Lower lobe of right lung (tissue), 2 donors: ENCODE results near the gene WDR13. TPM values are rescaled to one million over a fixed set of nuclear protein-coding genes. Genes with fewer than 3 reads are reported as not detected.

ENCODE experiments used
- ATAC-seq, 2 donors: fragments of 200-7000 bp; cut with Tn5 transposase; one replicate each; pipeline ENCODE4 v1.9.1; 2020 to 2022; ENCODE audit warnings: mild to moderate bottlenecking in 2 of 2, moderate library complexity in 2 of 2
- DNase-seq: peaks from one replicate; pipeline ENCODE4 v3.0.0-alpha.2; 2020
- H3K27ac ChIP-seq: fragments of 200-600 bp; one replicate; pipeline ENCODE4 v1.8.0; 2022
- H3K27me3 ChIP-seq: fragments of 200-600 bp; one replicate; pipeline ENCODE4 v1.8.0; 2022; ENCODE audit warnings: low read depth
- H3K36me3 ChIP-seq: fragments of 200-600 bp; one replicate; pipeline ENCODE4 v1.8.0; 2022; ENCODE audit warnings: mild to moderate bottlenecking
- H3K4me1 ChIP-seq: fragments of 200-600 bp; one replicate; pipeline ENCODE4 v1.8.0; 2022
- H3K4me3 ChIP-seq: fragments of 200-600 bp; one replicate; pipeline ENCODE4 v1.8.0; 2022; ENCODE audit warnings: mild to moderate bottlenecking
- H3K9me3 ChIP-seq: fragments of 200-600 bp; one replicate; pipeline ENCODE4 v1.8.0; 2022
- CTCF ChIP-seq: fragments of 200-600 bp; IDR thresholded peaks from one replicate; pipeline ENCODE4 v1.8.0; 2022; ENCODE audit warnings: antibody characterized with exemption, mild to moderate bottlenecking
- intact Hi-C: fragments of 100-400 bp; cut with DNase I; formaldehyde crosslinking; loops from one replicate; pipeline ENCODE4 v1.11.0; 2022
- total RNA-seq: library from RNA; stranded (reverse); fragmentation: NEBNext Ultra II Directional; extraction: Animal tissue kit (Norgen Biotek cat#: 25700); gene quantifications from one replicate; pipeline ENCODE4 v1.2.1, GENCODE V29; 2021
- donor health status: DM: no; HTN: yes; CAD: no; lungs with severe emphysema.

WDR13 gene
- total RNA-seq, 1 donor from 2014 or later: 125 TPM

GRCh38 chrX:48606091-48606490, 8.8 kb downstream of the WDR13 start:
- H3K27me3 ChIP-seq: no peaks in the 10 kb centered on the region
- H3K36me3 ChIP-seq: peaks cover 41% of the 10 kb centered on the region
- H3K4me1 ChIP-seq: no peaks in the 10 kb centered on the region
- no peak overlapping the region for H3K4me3 ChIP-seq
- peak; percentile 8 for TF ChIP-seq CTCF
- intact Hi-C loops: no loop called here
- no peak overlapping the region for H3K27ac ChIP-seq
- ATAC-seq: no peak
- H3K9me3 ChIP-seq: no peaks in the 10 kb centered on the region
- no peak for DNase-seq

GRCh38 chrX:48611703-48612102, 14.4 kb downstream of the WDR13 start:
- intact Hi-C loops: no loop called here
- DNase-seq (no peak), ATAC-seq (no peak)
- Histone ChIP-seq H3K4me1 (no peaks in the 10 kb centered on the region), H3K27ac (no peak overlapping the region), H3K27me3 (no peaks in the 10 kb centered on the region), H3K36me3 (no peaks in the 10 kb centered on the region), H3K9me3 (no peaks in the 10 kb centered on the region), H3K4me3 (no peak overlapping the region)
- TF ChIP-seq CTCF: no peak

GRCh38 chrX:48613502-48614160, 16.3 kb downstream of the WDR13 start:
- no peak for ATAC-seq
- intact Hi-C loops: no loop called here
- no peaks in the 10 kb centered on the region for H3K27me3 ChIP-seq
- H3K4me3 ChIP-seq: no peak overlapping the region
- no peak for TF ChIP-seq CTCF
- DNase-seq: no peak
- no peaks in the 10 kb centered on the region for H3K36me3 ChIP-seq
- no peaks in the 10 kb centered on the region for H3K4me1 ChIP-seq
- H3K9me3 ChIP-seq: no peaks in the 10 kb centered on the region
- no peak overlapping the region for H3K27ac ChIP-seq

GRCh38 chrX:48616576-48616975, 19.3 kb downstream of the WDR13 start:
- no peak for TF ChIP-seq CTCF

GRCh38 chrX:48617542-48618340, 20.4 kb downstream of the WDR13 start:
- H3K4me3 ChIP-seq: no peak overlapping the region
- no peaks in the 10 kb centered on the region for H3K27me3 ChIP-seq
- no peak overlapping the region for H3K27ac ChIP-seq
- no peak for TF ChIP-seq CTCF
- no peaks in the 10 kb centered on the region for H3K4me1 ChIP-seq
- H3K36me3 ChIP-seq: no peaks in the 10 kb centered on the region
- no peaks in the 10 kb centered on the region for H3K9me3 ChIP-seq
- no peak for ATAC-seq
- intact Hi-C loops: no loop called here
- no peak for DNase-seq

More at GRCh38 chrX:48616576-48616975, 19.3 kb downstream of the WDR13 start:
- ATAC-seq (peak; percentile 26 to 51), DNase-seq (no peak)
- Histone ChIP-seq H3K27me3 (no peaks in the 10 kb centered on the region), H3K36me3 (no peaks in the 10 kb centered on the region), H3K4me1 (no peaks in the 10 kb centered on the region), H3K9me3 (no peaks in the 10 kb centered on the region), H3K27ac (no peak overlapping the region), H3K4me3 (no peak overlapping the region)
- intact Hi-C loops: no loop called here
